HL-60 (cell line): Measurements from ENCODE around the gene EFCAB10.

Source experiments
- DNase-seq, 2 experiments: peaks; one replicate each; pipeline ENCODE4 v3.0.0-alpha.2; 2010 to 2020; ENCODE audit warnings: low read depth in 1 of 2, low spot score in 1 of 2
- H3K27ac ChIP-seq: fragments of 250-450 bp; sonication (Bioruptor Pico); replicated peaks from 2 replicates; pipeline ENCODE4 v1.5.1; 2020; ENCODE audit warnings: mild to moderate bottlenecking, moderate library complexity
- H3K27me3 ChIP-seq: fragments of 250-450 bp; sonication (Bioruptor Pico); 2 replicates; pipeline ENCODE4 v1.5.1; 2021; ENCODE audit warnings: mild to moderate bottlenecking, moderate library complexity; ENCODE audit not compliant: insufficient read depth, poor library complexity, severe bottlenecking
- H3K4me3 ChIP-seq: replicated peaks from 2 replicates; pipeline ENCODE4 v1.5.1; 2011; ENCODE audit warnings: mild to moderate bottlenecking, control low read depth, low read length; ENCODE audit not compliant: insufficient read depth
- CTCF ChIP-seq: IDR thresholded peaks from one replicate; pipeline ENCODE4 v1.5.1; 2011; ENCODE audit warnings: low read length, control low read depth, inconsistent platforms; ENCODE audit not compliant: insufficient read depth
- GABPA ChIP-seq: IDR thresholded peaks from 2 replicates; pipeline ENCODE4 v1.6.1; 2012; ENCODE audit warnings: low read depth
- POLR2AphosphoS5 ChIP-seq: IDR thresholded peaks from 2 replicates; pipeline ENCODE4 v1.6.1; 2012; ENCODE audit warnings: low read depth
- REST ChIP-seq: IDR thresholded peaks from 2 replicates; pipeline ENCODE4 v1.6.1; 2012; ENCODE audit warnings: low read depth; ENCODE audit not compliant: insufficient replicate concordance
- SPI1 ChIP-seq: IDR thresholded peaks from 2 replicates; pipeline ENCODE4 v1.6.1; 2012; ENCODE audit warnings: low read depth, mild to moderate bottlenecking, borderline replicate concordance
- long read RNA-seq: library from polyadenylated mRNA; unstranded; transcript quantifications from one replicate; pipeline ENCODE4 v2.0.0, GENCODE V29; 2020

EFCAB10 gene
- long read RNA-seq = 0 reads

- DNase-seq = peak in 1 of 2 experiments; percentile 55
- Histone ChIP-seq H3K27me3 (no peaks in the 10 kb centered on the region), H3K4me3 (no peak within 1 kb of the TSS), H3K27ac (no peak within 1 kb of the TSS)
- TF ChIP-seq CTCF = no peak
- no peak for TF ChIP-seq POLR2AphosphoS5
Observed at GRCh38 chr7:105581066-105581811, at the start of gene EFCAB10. Gene EFCAB10 (minus strand): TSS chr7:105581493. CDS start chr7:105581463, 30 bp downstream.

- Histone ChIP-seq H3K27ac (no peak overlapping the region), H3K27me3 (no peaks in the 10 kb centered on the region), H3K4me3 (no peak overlapping the region)
- no peak for DNase-seq
- TF ChIP-seq SPI1 = no peak
- no peak for TF ChIP-seq POLR2AphosphoS5
- no peak for TF ChIP-seq CTCF
- no peak for TF ChIP-seq GABPA
- TF ChIP-seq REST = no peak
Observed at GRCh38 chr7:105625986-105626385, 44.7 kb upstream of the EFCAB10 start.

GRCh38 chr7:105623906-105624305, 42.6 kb upstream of the EFCAB10 start:
- no peak for TF ChIP-seq GABPA
- TF ChIP-seq SPI1 = no peak
- no peak for TF ChIP-seq POLR2AphosphoS5
- TF ChIP-seq REST = no peak
- no peak for TF ChIP-seq CTCF
- no peak overlapping the region for H3K27ac ChIP-seq
- no peak for DNase-seq
- no peak overlapping the region for H3K4me3 ChIP-seq
- H3K27me3 ChIP-seq = no peaks in the 10 kb centered on the region

- DNase-seq = no peak
- Histone ChIP-seq H3K27ac (no peak overlapping the region), H3K4me3 (no peak overlapping the region), H3K27me3 (no peaks in the 10 kb centered on the region)
- TF ChIP-seq SPI1 (no peak), CTCF (no peak), POLR2AphosphoS5 (no peak), REST (no peak), GABPA (no peak)
Observed at GRCh38 chr7:105623378-105623777, 42.1 kb upstream of the EFCAB10 start.
